SW 1271 (cell line): Measurements from ENCODE around the gene HNRNPUL2.

Source experiments
- DNase-seq, 2 experiments: peaks; one replicate each; lab custom pipeline; 2025; lab: John Stamatoyannopoulos, UW

HNRNPUL2 gene

GRCh38 chr11:62666259-62666926 lies 60.9 kb downstream of the HNRNPUL2 start:
- DNase-seq: no peak

GRCh38 chr11:62665599-62666258 lies 61.5 kb downstream of the HNRNPUL2 start:
- peak in 1 of 2 experiments; percentile 72 for DNase-seq

- peak; percentile 71 to 88 for DNase-seq
These were observed 62.1 kb downstream of the HNRNPUL2 start, which contains the start of the genes C11orf98 and CSKMT for GRCh38 chr11:62665075-62665598. TSS of gene C11orf98 (minus strand) at chr11:62665210. CDS start at chr11:62665169, 41 bp downstream. TSS of gene CSKMT (plus strand) at chr11:62665312. CDS start at chr11:62665880, 568 bp downstream.

- peak in 1 of 2 experiments; percentile 76 for DNase-seq
These were observed 62.7 kb downstream of the HNRNPUL2 start for GRCh38 chr11:62664405-62665074.
